Measurements from ENCODE around the gene RTL10. TPM values are rescaled to one million over a fixed set of nuclear protein-coding genes. Genes with fewer than 3 reads are reported as not detected.

RTL10 gene
- total and polyA plus RNA-seq, 2 of the 4 experiments (the other 2 are of a cell fraction), result 8.6 to 12.1 TPM

DNA sequence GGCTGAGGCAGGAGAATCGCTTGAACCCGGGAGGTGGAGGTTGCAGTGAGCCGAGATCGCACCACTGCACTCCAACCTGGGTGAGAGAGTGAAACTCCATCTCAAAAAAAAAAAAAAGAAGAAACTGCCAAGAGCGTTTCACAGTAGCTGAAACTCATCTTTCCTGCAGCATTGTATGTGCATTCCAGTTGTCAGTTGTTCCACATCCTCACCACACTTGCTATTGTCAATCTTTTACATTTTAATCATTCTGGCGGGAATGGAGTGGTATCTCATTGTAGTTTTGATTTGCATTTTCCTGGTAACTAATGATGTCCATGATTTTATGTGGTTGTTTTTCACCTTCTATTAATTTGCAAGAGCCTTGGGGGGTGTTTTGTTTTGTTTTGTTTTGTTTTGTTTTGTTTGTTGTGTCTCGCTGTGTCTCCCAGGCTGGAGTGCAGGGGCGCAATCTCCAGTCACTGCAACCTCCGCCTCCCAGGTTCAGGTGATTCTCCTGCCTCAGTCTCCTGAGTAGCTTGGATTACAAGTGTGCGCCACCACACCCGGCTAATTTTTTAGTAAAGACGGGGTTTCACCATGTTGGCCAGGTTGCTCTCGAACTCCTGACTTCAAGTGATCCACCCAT, 8.1 kb upstream of the RTL10 start:
- H3K56ac ChIP-seq (ENCODE audit: extremely low read depth, insufficient read depth, low read length), result no peak overlapping the region
- no peak overlapping the region for H3K9ac ChIP-seq (ENCODE audit: low read depth, low read length)
- H2AK5ac ChIP-seq (ENCODE audit: low read depth, low read length), result no peak overlapping the region
- no peak for TF ChIP-seq MAFK (IDR thresholded peaks at IDR 0.05; ENCODE audit: low read depth, low read length)
- TF ChIP-seq FOS (IDR thresholded peaks at IDR 0.05; ENCODE audit: low read depth, low read length), result no peak
- TF ChIP-seq RAD21 (IDR thresholded peaks at IDR 0.05; ENCODE audit: low read length), result no peak
- TF ChIP-seq CHD1 (IDR thresholded peaks at IDR 0.05; ENCODE audit: low read depth, low read length), result no peak
- no peak for TF ChIP-seq MXI1 (IDR thresholded peaks at IDR 0.05; ENCODE audit: borderline replicate concordance, low read depth, low read length)
- no peak for TF ChIP-seq NFE2L2 (IDR thresholded peaks at IDR 0.05; ENCODE audit: low read depth, low read length)
- TF ChIP-seq MAZ (IDR thresholded peaks at IDR 0.05; ENCODE audit: borderline replicate concordance, low read depth, low read length), result no peak
- no peak for TF ChIP-seq BHLHE40 (IDR thresholded peaks at IDR 0.05; ENCODE audit: low read depth, low read length)
- no peak for TF ChIP-seq CEBPB (IDR thresholded peaks at IDR 0.05; ENCODE audit: low read depth, low read length)
- no peak for TF ChIP-seq POLR2A (IDR thresholded peaks at IDR 0.05; ENCODE audit: low read depth, low read length)
- no peak for TF ChIP-seq CTCF (conservative IDR thresholded peaks at IDR 0.05; ENCODE audit: low read depth, low read length)
- no peak for TF ChIP-seq SMC3 (IDR thresholded peaks at IDR 0.05; ENCODE audit: low read depth, low read length)
- no peak for TF ChIP-seq RCOR1 (IDR thresholded peaks at IDR 0.05; ENCODE audit: insufficient replicate concordance, low read length)
- no peak for TF ChIP-seq USF2 (IDR thresholded peaks at IDR 0.05; ENCODE audit: low read depth, low read length)
- TF ChIP-seq RFX5 (IDR thresholded peaks at IDR 0.05; ENCODE audit: low read depth, low read length), result no peak
- no peak for TF ChIP-seq ELK1 (IDR thresholded peaks at IDR 0.05; ENCODE audit: borderline replicate concordance, low read depth, low read length)
- no peaks in the 10 kb centered on the region for H3K36me3 ChIP-seq (ENCODE audit: control insufficient read depth, insufficient read depth, low read length)
- POLR2A ChIA-PET (ENCODE audit: unreplicated experiment), result no interaction called here
- no peaks in the 10 kb centered on the region for H3K9me3 ChIP-seq (ENCODE audit: control insufficient read depth, insufficient read depth, low read length)
- no peak overlapping the region for H2AK9ac ChIP-seq (replicated peaks; ENCODE audit: low read depth, low read length, poor library complexity)
- no peak overlapping the region for H3K14ac ChIP-seq (replicated peaks; ENCODE audit: low read depth, low read length)
- no peak overlapping the region for H3K18ac ChIP-seq (ENCODE audit: low read depth, low read length)
- H3K27ac ChIP-seq (ENCODE audit: insufficient read depth, low read length), result no peak overlapping the region
- dilution Hi-C loops (cut with HindIII; ENCODE audit: low sequenced_read_pairs, unreplicated experiment), result no loop called here
- no peak overlapping the region for H3K23ac ChIP-seq (ENCODE audit: low read depth, low read length)
- CTCF ChIA-PET, result no interaction called here
- no peak overlapping the region for H3K4me2 ChIP-seq (ENCODE audit: low read depth, low read length)
- no peak overlapping the region for H2BK5ac ChIP-seq (ENCODE audit: low read depth, low read length, poor library complexity, severe bottlenecking)
- no TSS peak for BruUV-seq (replicated peaks)
- intact Hi-C loops (cut with micrococcal nuclease), result no loop called here
- 93% methylated on average over 3 of the region's 13 CpGs; no CpG with 5 or more reads in 1 of the 2 experiments for WGBS, 2 experiments (ENCODE audit: extremely low coverage in 2 of 2, insufficient read length in 1 of 2)
- H3K79me1 ChIP-seq (ENCODE audit: low read depth in 1 of 2, low read length in 2 of 2), result no peaks in the 10 kb centered on the region
- H2BK20ac ChIP-seq (ENCODE audit: low read depth, low read length), result no peak overlapping the region
- no peak overlapping the region for H3K4ac ChIP-seq (ENCODE audit: low read depth, low read length)
- H3K9me1 ChIP-seq (ENCODE audit: insufficient read depth, low read length), result no peaks in the 10 kb centered on the region
- H2BK15ac ChIP-seq (ENCODE audit: low read depth, low read length), result no peak overlapping the region
- ATAC-seq (ENCODE audit: low read depth), result no peak
- H4K91ac ChIP-seq (ENCODE audit: insufficient read depth, low read depth, low read length), result no peak overlapping the region
- H3K27me3 ChIP-seq (ENCODE audit: control insufficient read depth, insufficient read depth, low read length), result no peaks in the 10 kb centered on the region
- DNase-seq, result no peak
- in situ Hi-C loops (cut with MboI; ENCODE audit: low sequenced_read_pairs), result no loop called here
- H4K5ac ChIP-seq (ENCODE audit: low read depth, low read length), result no peak overlapping the region
- no peaks in the 10 kb centered on the region for H3K4me1 ChIP-seq (ENCODE audit: control insufficient read depth, insufficient read depth, low read length)
- H4K20me1 ChIP-seq (ENCODE audit: insufficient read depth, low read length), result no peaks in the 10 kb centered on the region
- no peak overlapping the region for H2AFZ ChIP-seq (replicated peaks; ENCODE audit: low read length, poor library complexity)
- H3K4me3 ChIP-seq (ENCODE audit: insufficient read depth, low read depth, low read length), result no peak overlapping the region
- H4K8ac ChIP-seq (ENCODE audit: low read depth in 2 of 2, low read length in 2 of 2), result no peak overlapping the region
- H2BK120ac ChIP-seq (ENCODE audit: low read depth, low read length), result no peak overlapping the region
